Smooth muscle cell (in vitro differentiated cells): ENCODE results near the gene EXOSC5. TPM values are rescaled to one million over a fixed set of nuclear protein-coding genes. Genes with fewer than 3 reads are reported as not detected.

Experiments used
- DNase-seq: peaks from one replicate; lab custom pipeline; 2025; ENCODE audit not compliant: unreplicated experiment; lab: John Stamatoyannopoulos, UW
- H2AFZ ChIP-seq: fragments of 200-600 bp; sonication (generic); 2 replicates; pipeline ENCODE4 v1.6.0; 2016; ENCODE audit warnings: antibody characterized with exemption, low read depth, mild to moderate bottlenecking
- H3F3A ChIP-seq: fragments of 200-600 bp; sonication (generic); 2 replicates; pipeline ENCODE4 v1.6.0; 2017; ENCODE audit warnings: antibody characterized with exemption, low read depth
- H3K27ac ChIP-seq: fragments of 200-600 bp; sonication (generic); 2 replicates; pipeline ENCODE4 v1.5.1; 2016; ENCODE audit warnings: low read depth, mild to moderate bottlenecking
- H3K27me3 ChIP-seq: fragments of 200-600 bp; sonication (generic); 2 replicates; pipeline ENCODE4 v1.6.1; 2016; ENCODE audit warnings: low read depth, mild to moderate bottlenecking
- H3K36me3 ChIP-seq: fragments of 200-600 bp; sonication (generic); 2 replicates; pipeline ENCODE4 v1.5.1; 2016; ENCODE audit warnings: low read depth
- H3K4me1 ChIP-seq: fragments of 200-600 bp; sonication (generic); 2 replicates; pipeline ENCODE4 v1.5.1; 2016; ENCODE audit warnings: low read depth
- H3K4me2 ChIP-seq: fragments of 200-600 bp; sonication (generic); 2 replicates; pipeline ENCODE4 v1.6.0; 2016; ENCODE audit warnings: mild to moderate bottlenecking
- H3K4me3 ChIP-seq: fragments of 200-600 bp; sonication (generic); 2 replicates; pipeline ENCODE4 v1.5.1; 2016; ENCODE audit warnings: mild to moderate bottlenecking
- H3K79me2 ChIP-seq: fragments of 200-600 bp; sonication (generic); 2 replicates; pipeline ENCODE4 v1.6.0; 2016; ENCODE audit warnings: low read depth, mild to moderate bottlenecking
- H3K9ac ChIP-seq: fragments of 200-600 bp; sonication (generic); 2 replicates; pipeline ENCODE4 v1.6.0; 2016; ENCODE audit warnings: low read depth
- H3K9me3 ChIP-seq: fragments of 200-600 bp; sonication (generic); replicated peaks from 2 replicates; pipeline ENCODE4 v1.5.1; 2016; ENCODE audit warnings: low read depth
- H4K20me1 ChIP-seq: fragments of 200-600 bp; sonication (generic); 2 replicates; pipeline ENCODE4 v1.6.0; 2016; ENCODE audit warnings: low read depth
- WGBS: methylation state at CpG from one replicate; pipeline ENCODE4 v1.1.7; 2016; ENCODE audit warnings: low lambda C conversion rate; 5-methylcytosine and 5-hydroxymethylcytosine counted together
- polyA plus RNA-seq: library from polyadenylated mRNA; unstranded; fragments of >200 nt; fragmentation: Nextera tagmentation; extraction: Ambion mirVana; gene quantifications from 2 replicates; pipeline ENCODE4 v1.2.1, GENCODE V29; 2016
- total RNA-seq: library from RNA; depleted of rRNA; stranded (reverse); fragments of >200 nt; gene quantifications from 2 replicates; pipeline ENCODE4 v1.2.3, GENCODE V29; 2014
- TF ChIP-seq, protein P1 (sequence below): fragments of 200-600 bp; sonication (generic); IDR thresholded peaks from 2 replicates; pipeline ENCODE4 v1.5.1; 2017; ENCODE audit warnings: borderline replicate concordance, mild to moderate bottlenecking, antibody characterized with exemption; ENCODE audit not compliant: insufficient read depth, poor library complexity, severe bottlenecking

EXOSC5 gene
- total and polyA plus RNA-seq, 2 experiments from 2014 or later = 5.4 to 19.5 TPM

GRCh38 chr19:41430922-41431321, 33.8 kb upstream of the EXOSC5 start:
- TF ChIP-seq, protein P1, sequence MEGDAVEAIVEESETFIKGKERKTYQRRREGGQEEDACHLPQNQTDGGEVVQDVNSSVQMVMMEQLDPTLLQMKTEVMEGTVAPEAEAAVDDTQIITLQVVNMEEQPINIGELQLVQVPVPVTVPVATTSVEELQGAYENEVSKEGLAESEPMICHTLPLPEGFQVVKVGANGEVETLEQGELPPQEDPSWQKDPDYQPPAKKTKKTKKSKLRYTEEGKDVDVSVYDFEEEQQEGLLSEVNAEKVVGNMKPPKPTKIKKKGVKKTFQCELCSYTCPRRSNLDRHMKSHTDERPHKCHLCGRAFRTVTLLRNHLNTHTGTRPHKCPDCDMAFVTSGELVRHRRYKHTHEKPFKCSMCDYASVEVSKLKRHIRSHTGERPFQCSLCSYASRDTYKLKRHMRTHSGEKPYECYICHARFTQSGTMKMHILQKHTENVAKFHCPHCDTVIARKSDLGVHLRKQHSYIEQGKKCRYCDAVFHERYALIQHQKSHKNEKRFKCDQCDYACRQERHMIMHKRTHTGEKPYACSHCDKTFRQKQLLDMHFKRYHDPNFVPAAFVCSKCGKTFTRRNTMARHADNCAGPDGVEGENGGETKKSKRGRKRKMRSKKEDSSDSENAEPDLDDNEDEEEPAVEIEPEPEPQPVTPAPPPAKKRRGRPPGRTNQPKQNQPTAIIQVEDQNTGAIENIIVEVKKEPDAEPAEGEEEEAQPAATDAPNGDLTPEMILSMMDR = no peak
- Histone ChIP-seq H2AFZ (no peak overlapping the region), H3K27me3 (no peaks in the 10 kb centered on the region), H3K4me2 (no peak overlapping the region), H4K20me1 (no peaks in the 10 kb centered on the region), H3K36me3 (no peaks in the 10 kb centered on the region), H3K9me3 (no peaks in the 10 kb centered on the region), H3K9ac (no peak overlapping the region), H3K4me1 (peaks cover 6% of the 10 kb centered on the region), H3F3A (no peaks in the 10 kb centered on the region), H3K27ac (no peak overlapping the region), H3K4me3 (no peak overlapping the region), H3K79me2 (no peaks in the 10 kb centered on the region)
- 75% methylated on average over 6 of the region's 6 CpGs for WGBS
- DNase-seq = no peak

- Histone ChIP-seq H3K79me2 (no peaks in the 10 kb centered on the region), H3K4me3 (peak overlapping the region; percentile 67), H3K9me3 (no peaks in the 10 kb centered on the region), H3K27ac (no peak overlapping the region), H4K20me1 (no peaks in the 10 kb centered on the region), H3K4me1 (peaks cover 6% of the 10 kb centered on the region), H3K27me3 (no peaks in the 10 kb centered on the region), H2AFZ (no peak overlapping the region), H3K36me3 (no peaks in the 10 kb centered on the region), H3K4me2 (peak overlapping the region; percentile 98), H3F3A (no peaks in the 10 kb centered on the region), H3K9ac (no peak overlapping the region)
- TF ChIP-seq, protein P1 = no peak
- 100% methylated on average over 1 of the region's 1 CpG for WGBS
- DNase-seq = no peak
Observed at GRCh38 chr19:41428481-41428859, 31.3 kb upstream of the EXOSC5 start.

GRCh38 chr19:41427647-41428480, 30.7 kb upstream of the EXOSC5 start:
- Histone ChIP-seq H3K36me3 (no peaks in the 10 kb centered on the region), H3F3A (no peaks in the 10 kb centered on the region), H4K20me1 (no peaks in the 10 kb centered on the region), H3K9ac (no peak overlapping the region), H3K4me1 (peaks cover 6% of the 10 kb centered on the region), H3K9me3 (no peaks in the 10 kb centered on the region), H3K4me3 (peak overlapping the region; percentile 67), H3K27ac (peak overlapping the region; percentile 54), H3K79me2 (no peaks in the 10 kb centered on the region), H3K4me2 (peak overlapping the region; percentile 98), H3K27me3 (no peaks in the 10 kb centered on the region), H2AFZ (no peak overlapping the region)
- DNase-seq = peak; percentile 41
- WGBS = 22% methylated on average over 13 of the region's 23 CpGs
- TF ChIP-seq, protein P1 = no peak
